Activated CD4-positive, alpha-beta memory T cell treated with anti-CD3 and anti-CD28 coated beads for 36 hours (primary cell): ENCODE data around the gene TCAIM. TPM values are rescaled to one million over a fixed set of nuclear protein-coding genes. Genes with fewer than 3 reads are reported as not detected.
"Not testable (repeated sequence)": the region's sequence is repeated elsewhere in the genome, so short reads cannot be mapped to it uniquely, and the experiment has no call there.

ENCODE experiments used
- CTCF ChIA-PET: fragments of 350-600 bp; sonication (Branson Sonifier 250); formaldehyde crosslinking; loops from one replicate; lab custom pipeline; 2021; ENCODE audit warnings: antibody characterized with exemption, inconsistent platforms; lab: Charles Lee
- POLR2A ChIA-PET: fragments of 350-600 bp; sonication (Branson Sonifier 250); formaldehyde crosslinking; loops from one replicate; lab custom pipeline; 2021; ENCODE audit warnings: antibody characterized with exemption; lab: Charles Lee
- DNase-seq: peaks from one replicate; pipeline ENCODE4 v3.0.0-alpha.2; 2020
- H3K27ac Mint-ChIP-seq: one replicate; pipeline ENCODE4 v1.8.0; 2021; ENCODE audit warnings: mixed read lengths
- H3K27me3 Mint-ChIP-seq: one replicate; pipeline ENCODE4 v1.8.0; 2021; ENCODE audit warnings: mixed read lengths
- H3K36me3 Mint-ChIP-seq: one replicate; pipeline ENCODE4 v1.8.0; 2021; ENCODE audit warnings: mixed read lengths
- H3K4me1 Mint-ChIP-seq: one replicate; pipeline ENCODE4 v1.8.0; 2021; ENCODE audit warnings: low read depth, mixed read lengths
- H3K4me3 Mint-ChIP-seq: one replicate; pipeline ENCODE4 v1.8.0; 2021; ENCODE audit warnings: mild to moderate bottlenecking, mixed read lengths
- H3K9me3 Mint-ChIP-seq: one replicate; pipeline ENCODE4 v1.8.0; 2021; ENCODE audit warnings: mixed read lengths
- intact Hi-C: fragments of 100-400 bp; cut with micrococcal nuclease; formaldehyde crosslinking; loops from one replicate; pipeline ENCODE4 v1.15.1; 2023
- total RNA-seq, 2 experiments: library from RNA; stranded (reverse); gene quantifications; one replicate each; pipeline ENCODE4 v1.2.3, GENCODE V29; 2021

The TCAIM gene
- total RNA-seq, 2 experiments from 2014 or later = 17.2 to 17.9 TPM

DNA sequence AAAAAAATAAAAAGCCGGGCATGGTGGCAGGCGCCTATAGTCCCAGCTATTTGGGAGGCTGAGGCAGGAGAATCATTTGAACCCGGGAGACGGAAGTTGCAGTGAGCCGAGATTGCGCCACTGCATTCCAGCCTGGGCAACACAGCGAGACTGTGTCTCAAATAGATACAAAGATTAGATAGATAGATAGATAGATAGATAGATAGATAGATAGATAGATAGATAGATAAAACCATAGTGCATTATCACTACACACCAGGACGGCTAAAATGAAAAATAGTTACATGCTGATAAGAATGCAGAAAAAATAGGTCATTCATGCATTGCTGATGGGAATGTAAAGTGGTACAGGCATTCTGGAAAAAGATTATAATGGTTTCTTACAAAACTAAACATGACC, 59.7 kb downstream of the TCAIM start:
- H3K36me3 Mint-ChIP-seq, H3K4me1 Mint-ChIP-seq, POLR2A ChIA-PET, H3K9me3 Mint-ChIP-seq, intact Hi-C loops, H3K4me3 Mint-ChIP-seq, CTCF ChIA-PET, H3K27ac Mint-ChIP-seq, DNase-seq, H3K27me3 Mint-ChIP-seq: not testable (repeated sequence)

DNA sequence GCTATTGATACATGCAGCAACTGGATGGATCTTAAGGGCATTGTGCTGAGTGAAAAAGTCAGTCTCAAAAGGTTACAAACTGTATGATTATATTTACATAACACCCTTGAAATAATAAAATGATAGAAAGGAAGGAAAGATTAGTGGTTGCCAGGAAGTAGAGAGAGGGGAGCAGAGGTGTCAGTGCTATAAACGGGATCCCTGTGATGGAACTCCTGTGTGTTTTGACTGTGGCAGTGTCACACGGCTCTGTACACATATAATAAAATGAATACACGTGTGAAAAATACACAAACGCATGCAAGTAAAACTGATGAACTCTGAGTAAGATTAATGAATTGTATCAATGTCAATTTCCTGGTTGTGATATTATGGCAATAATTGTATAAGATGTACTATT, 60.3 kb downstream of the TCAIM start:
- Mint-ChIP-seq H3K4me1 (no peaks in the 10 kb centered on the region), H3K4me3 (no peak overlapping the region), H3K9me3 (no peaks in the 10 kb centered on the region), H3K27ac (no peak overlapping the region), H3K27me3 (no peaks in the 10 kb centered on the region), H3K36me3 (peaks cover 7% of the 10 kb centered on the region)
- DNase-seq = no peak
- POLR2A ChIA-PET = no interaction called here
- intact Hi-C loops = no loop called here
- CTCF ChIA-PET = no interaction called here

DNA sequence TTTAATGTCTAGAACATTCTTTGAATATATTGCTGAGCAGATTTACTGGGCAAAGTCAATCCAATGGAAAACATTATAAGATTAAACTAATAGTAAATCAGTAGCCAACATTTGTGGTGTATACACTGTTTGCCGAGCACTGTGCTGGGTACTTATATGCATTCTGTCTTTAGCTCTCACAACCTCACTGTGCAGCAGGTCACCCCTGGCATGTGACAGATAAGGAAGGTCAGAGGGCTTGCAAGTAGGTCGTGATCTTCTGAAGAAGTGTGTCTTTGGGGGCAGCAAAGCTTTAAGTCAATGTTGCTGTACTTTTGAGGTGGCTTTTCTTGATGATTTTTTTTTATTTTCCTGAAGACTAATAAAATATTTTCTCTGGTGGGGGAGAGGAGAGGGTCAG, 62.2 kb downstream of the TCAIM start:
- no peak overlapping the region for H3K27ac Mint-ChIP-seq
- peaks cover 7% of the 10 kb centered on the region for H3K36me3 Mint-ChIP-seq
- no peaks in the 10 kb centered on the region for H3K9me3 Mint-ChIP-seq
- DNase-seq = no peak
- ChIA-PET POLR2A (no interaction called here), CTCF (no interaction called here)
- intact Hi-C loops = no loop called here
- H3K27me3 Mint-ChIP-seq = no peaks in the 10 kb centered on the region
- H3K4me1 Mint-ChIP-seq = no peaks in the 10 kb centered on the region
- no peak overlapping the region for H3K4me3 Mint-ChIP-seq

DNA sequence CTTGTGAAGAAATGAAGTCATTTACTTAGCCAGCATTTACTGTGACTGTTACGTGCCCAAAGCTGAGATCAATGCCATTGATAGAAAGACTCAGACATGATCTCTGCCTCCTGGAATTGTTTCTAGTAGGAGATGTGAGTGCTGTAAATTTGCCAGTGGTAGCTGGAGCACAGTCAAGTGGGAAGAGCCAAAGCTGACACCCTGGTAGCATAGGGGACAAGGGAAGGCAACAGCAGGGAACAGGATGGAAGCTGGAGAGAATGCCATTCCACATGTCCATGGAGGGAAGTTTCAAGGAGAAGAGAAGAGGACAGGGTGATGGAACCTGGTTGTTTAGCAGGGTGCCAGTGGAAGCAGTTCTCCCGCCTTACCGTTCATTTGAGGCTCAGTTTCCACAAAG, 64.0 kb downstream of the TCAIM start:
- intact Hi-C loops = no loop called here
- no peaks in the 10 kb centered on the region for H3K9me3 Mint-ChIP-seq

DNA sequence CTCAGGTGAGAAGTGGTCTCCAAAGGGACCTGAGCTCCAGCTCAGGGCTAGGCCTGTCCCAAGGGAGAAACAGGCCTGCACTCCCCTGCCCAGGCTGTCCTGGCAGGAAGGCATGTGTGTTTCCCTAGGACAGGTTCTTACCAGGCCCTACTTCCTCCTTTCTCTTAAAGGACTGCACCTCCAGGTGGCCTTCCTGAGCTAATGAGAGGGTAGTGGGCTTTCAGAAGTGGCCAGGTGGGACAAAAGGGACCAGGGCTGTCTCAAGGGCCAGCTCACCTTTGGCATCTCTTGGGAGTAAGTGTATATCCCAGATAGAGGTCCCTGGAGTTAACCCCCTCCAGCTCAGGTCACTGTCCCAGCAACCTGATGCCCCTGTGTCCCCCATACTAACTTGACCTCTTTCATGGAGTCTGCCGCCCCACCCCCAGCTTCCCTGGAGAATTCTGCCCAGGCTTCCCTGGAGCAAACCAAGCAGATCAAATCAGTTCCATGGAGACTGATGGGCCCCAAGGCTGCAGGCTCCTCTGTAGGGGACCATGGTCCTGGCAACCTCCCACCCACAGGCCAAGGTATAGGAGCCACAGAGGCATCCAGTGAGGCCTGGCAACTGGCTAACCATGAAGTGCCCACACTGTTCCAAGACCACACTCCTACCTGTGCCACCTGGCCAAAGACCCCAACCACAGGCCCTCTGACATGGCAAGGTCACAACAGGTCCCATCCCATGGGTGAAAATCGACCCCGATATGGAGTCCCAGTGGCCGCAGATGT, 71.3 kb downstream of the TCAIM start:
- ChIA-PET CTCF (no interaction called here), POLR2A (no interaction called here)
- DNase-seq = no peak
- intact Hi-C loops = no loop called here
- Mint-ChIP-seq H3K9me3 (no peaks in the 10 kb centered on the region), H3K36me3 (no peaks in the 10 kb centered on the region), H3K27me3 (no peaks in the 10 kb centered on the region), H3K27ac (no peak overlapping the region), H3K4me3 (no peak overlapping the region), H3K4me1 (no peaks in the 10 kb centered on the region)

More for the DNA sequence above, 64.0 kb downstream of the TCAIM start:
- H3K27ac Mint-ChIP-seq = no peak overlapping the region
- no peak for DNase-seq
- no peaks in the 10 kb centered on the region for H3K4me1 Mint-ChIP-seq
- H3K4me3 Mint-ChIP-seq = no peak overlapping the region
- ChIA-PET POLR2A (no interaction called here), CTCF (no interaction called here)
- peaks cover 4% of the 10 kb centered on the region for H3K36me3 Mint-ChIP-seq
- no peaks in the 10 kb centered on the region for H3K27me3 Mint-ChIP-seq

DNA sequence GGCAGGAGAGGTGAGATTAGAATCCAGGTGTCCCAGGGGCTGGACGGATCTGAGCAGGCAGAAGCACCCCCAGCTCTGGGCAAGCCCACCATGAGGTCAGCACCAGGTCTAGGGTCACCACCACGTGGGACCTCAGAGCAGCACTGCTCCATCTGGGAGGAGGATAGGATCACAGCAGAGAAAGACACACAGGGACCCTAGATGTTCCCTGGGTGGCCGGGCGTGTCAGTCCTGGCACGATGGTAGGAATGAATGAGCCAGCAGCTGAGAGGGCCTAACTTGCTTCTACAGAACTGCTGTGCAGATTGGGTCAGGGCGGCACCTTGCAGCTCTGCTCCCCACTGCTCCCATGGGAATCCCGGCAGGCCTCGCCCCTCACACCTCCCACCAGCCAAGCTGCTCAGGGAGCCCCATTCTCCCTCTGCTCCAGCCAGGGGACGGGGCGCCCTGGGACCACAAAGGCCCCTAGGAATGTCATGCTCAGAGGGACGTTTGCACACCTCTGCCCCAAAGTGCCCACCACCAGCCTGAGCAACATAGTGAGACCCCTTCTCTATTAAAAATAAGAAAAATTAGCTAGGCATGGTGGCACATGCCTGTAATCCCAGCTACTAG, 72.6 kb downstream of the TCAIM start:
- H3K4me1 Mint-ChIP-seq = no peaks in the 10 kb centered on the region
- intact Hi-C loops = no loop called here
- H3K27ac Mint-ChIP-seq = no peak overlapping the region
- no peak overlapping the region for H3K4me3 Mint-ChIP-seq
- H3K36me3 Mint-ChIP-seq = no peaks in the 10 kb centered on the region
- POLR2A ChIA-PET = no interaction called here
- CTCF ChIA-PET = no interaction called here
- no peak for DNase-seq
- no peaks in the 10 kb centered on the region for H3K9me3 Mint-ChIP-seq
- H3K27me3 Mint-ChIP-seq = no peaks in the 10 kb centered on the region

DNA sequence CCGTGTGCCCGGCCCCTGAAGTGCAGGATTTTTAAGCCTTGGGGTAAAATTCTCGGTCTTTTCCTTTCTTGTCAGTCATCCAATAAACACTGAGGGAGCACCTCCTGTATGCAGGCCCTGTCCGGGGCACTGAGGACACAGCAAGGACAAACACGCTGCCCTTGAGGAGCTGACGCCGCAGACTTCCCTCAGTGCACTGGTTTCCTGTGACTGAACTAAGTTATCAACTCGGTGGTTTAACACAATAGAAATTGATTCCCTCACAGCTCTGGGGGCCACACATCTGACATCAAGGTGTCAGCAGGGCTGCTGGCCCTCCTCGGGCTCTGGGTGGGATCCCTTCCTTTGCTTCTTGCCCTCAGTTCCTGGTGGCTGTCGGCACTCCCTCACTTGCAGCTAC, 73.8 kb downstream of the TCAIM start:
- intact Hi-C loops = no loop called here
- no peak for DNase-seq
- no peaks in the 10 kb centered on the region for H3K27me3 Mint-ChIP-seq
- no peak overlapping the region for H3K4me3 Mint-ChIP-seq
- CTCF ChIA-PET = interaction anchor here (0.8 kb wide), 1 partner anchor 88 kb away, joined by 3 read pairs; no protein-coding TSS in a partner anchor
- H3K9me3 Mint-ChIP-seq = no peaks in the 10 kb centered on the region
- H3K36me3 Mint-ChIP-seq = no peaks in the 10 kb centered on the region
- no peak overlapping the region for H3K27ac Mint-ChIP-seq
- POLR2A ChIA-PET = no interaction called here
- H3K4me1 Mint-ChIP-seq = no peaks in the 10 kb centered on the region

DNA sequence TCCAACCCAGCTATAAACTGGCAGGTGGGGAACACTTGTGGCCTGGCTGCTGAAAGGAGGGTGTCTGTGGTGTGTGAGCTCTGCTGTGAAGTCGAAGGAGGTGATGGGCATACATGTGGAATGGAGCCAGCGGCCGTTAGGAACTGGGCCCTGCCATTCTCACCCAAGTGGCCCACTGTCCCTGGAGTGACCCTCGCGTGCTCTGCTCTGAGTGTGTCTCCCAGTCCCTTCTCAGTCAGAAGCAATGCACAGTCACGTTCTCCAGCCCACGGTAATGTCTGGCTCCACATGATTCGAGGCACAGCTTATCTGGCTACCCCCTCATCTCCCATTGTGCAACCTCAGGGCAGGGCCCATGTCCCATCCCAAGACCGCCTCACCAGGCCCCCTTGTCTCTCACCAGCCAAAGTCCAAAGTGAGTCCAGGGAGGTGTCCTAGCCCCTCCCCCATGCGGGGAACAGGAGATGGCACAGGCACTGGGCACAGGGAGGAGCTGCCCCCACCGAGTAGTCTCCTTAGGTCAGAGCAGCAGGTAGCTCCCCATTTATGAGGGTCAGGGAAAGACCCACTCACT, 76.0 kb downstream of the TCAIM start:
- H3K4me1 Mint-ChIP-seq = no peaks in the 10 kb centered on the region
- no peak overlapping the region for H3K27ac Mint-ChIP-seq
- ChIA-PET POLR2A (no interaction called here), CTCF (no interaction called here)
- H3K4me3 Mint-ChIP-seq = no peak overlapping the region
- no peak for DNase-seq
- intact Hi-C loops = no loop called here
- H3K36me3 Mint-ChIP-seq = no peaks in the 10 kb centered on the region
- H3K27me3 Mint-ChIP-seq = no peaks in the 10 kb centered on the region
- no peaks in the 10 kb centered on the region for H3K9me3 Mint-ChIP-seq

DNA sequence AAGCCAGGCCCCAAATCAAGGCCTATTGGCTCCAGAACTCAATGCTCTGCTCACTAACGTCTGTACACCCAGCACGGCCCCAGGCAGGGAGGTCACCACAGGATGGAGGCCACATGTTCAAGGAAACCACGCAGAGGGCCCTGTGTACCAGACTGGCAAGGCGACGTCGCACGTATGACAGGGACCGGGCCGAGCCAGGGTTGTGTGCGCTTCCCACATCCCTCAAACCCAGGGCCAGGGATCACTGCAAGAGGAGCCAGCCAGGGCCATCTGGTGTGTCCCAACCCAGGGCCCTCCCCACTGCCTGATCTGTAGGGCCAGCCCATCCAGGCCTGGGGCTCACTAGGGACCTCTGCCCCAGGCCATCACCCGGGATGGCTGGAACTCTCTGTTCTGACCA, 76.9 kb downstream of the TCAIM start:
- POLR2A ChIA-PET = no interaction called here
- Mint-ChIP-seq H3K36me3 (no peaks in the 10 kb centered on the region), H3K4me1 (no peaks in the 10 kb centered on the region), H3K27ac (no peak overlapping the region), H3K9me3 (no peaks in the 10 kb centered on the region), H3K27me3 (no peaks in the 10 kb centered on the region), H3K4me3 (no peak overlapping the region)
- intact Hi-C loops = no loop called here
- CTCF ChIA-PET = no interaction called here
- no peak for DNase-seq

DNA sequence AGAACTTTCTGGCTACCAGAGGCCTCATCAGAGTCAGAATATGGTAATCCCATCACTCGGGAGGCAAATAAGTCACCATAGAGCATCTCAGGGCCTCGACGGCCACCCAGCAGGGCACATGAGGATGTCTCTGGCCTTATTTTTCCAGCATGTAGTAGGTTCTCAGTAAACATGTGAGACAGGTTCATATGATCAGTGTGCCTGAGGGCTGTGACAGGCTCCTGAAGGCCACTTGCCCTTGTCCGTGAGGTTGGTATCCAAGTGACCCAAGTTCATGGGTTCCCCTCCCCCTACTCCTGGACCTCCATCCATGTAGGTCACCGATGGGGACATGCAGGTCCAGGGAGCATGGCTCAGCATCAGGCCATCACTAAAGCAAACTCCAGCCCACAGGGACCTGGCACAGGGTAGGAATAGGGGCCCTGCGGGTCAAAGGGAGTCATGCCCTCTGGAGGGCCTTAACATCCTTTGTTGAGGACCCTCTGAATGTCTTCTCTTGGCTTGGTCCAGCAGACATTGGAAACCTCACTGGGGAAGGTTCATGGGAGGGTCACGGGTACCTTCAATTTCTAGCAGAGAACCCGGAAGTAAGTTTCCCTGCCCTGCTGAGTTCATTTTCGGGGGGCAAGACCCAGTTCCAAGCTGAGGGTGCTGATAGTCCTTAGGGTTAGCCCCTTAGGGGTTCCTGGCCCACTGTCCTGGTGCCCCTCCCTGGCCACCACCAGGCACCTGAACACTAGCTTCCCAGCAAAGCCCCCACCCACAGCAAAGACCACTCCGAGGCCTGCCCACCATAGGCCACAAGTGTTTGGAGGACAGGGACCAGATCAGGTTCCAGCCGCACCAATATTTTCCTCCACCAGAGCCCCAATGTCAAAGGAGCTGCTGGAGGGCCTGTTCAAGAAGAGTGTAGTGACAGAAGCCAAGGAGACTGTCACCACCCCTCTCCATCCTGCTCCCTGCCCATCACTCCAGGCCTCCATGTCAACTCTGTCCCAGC, 77.8 kb downstream of the TCAIM start:
- Mint-ChIP-seq H3K27me3 (no peaks in the 10 kb centered on the region), H3K4me3 (no peak overlapping the region), H3K4me1 (no peaks in the 10 kb centered on the region), H3K36me3 (no peaks in the 10 kb centered on the region), H3K27ac (no peak overlapping the region), H3K9me3 (no peaks in the 10 kb centered on the region)
- intact Hi-C loops = no loop called here
- no peak for DNase-seq
- ChIA-PET POLR2A (no interaction called here), CTCF (no interaction called here)

DNA sequence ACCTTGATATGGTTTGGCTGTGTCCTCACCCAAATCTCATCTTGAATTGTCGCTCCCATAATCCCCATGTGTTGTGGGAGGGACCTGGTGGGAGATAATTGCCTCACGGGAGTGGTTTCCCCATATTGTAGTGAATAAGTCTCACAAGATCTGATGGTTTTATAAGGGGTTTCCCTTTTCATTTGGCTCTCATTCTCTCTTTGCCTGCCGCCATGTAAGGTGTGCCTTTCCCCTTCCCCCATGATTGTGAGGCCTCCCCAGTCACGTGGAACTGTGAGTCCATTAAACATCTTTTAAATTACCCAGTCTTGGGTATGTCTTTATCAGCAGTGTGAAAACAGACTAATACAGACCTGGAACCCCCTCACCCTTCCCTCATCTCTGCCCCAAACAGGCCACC, 79.6 kb downstream of the TCAIM start:
- POLR2A ChIA-PET, H3K4me3 Mint-ChIP-seq, H3K27me3 Mint-ChIP-seq, H3K9me3 Mint-ChIP-seq, H3K4me1 Mint-ChIP-seq, intact Hi-C loops, H3K27ac Mint-ChIP-seq, H3K36me3 Mint-ChIP-seq, DNase-seq: not testable (repeated sequence)
- CTCF ChIA-PET = interaction anchor here (0.6 kb wide), 1 partner anchor 1051 kb away, joined by 3 read pairs; no protein-coding TSS in a partner anchor

DNA sequence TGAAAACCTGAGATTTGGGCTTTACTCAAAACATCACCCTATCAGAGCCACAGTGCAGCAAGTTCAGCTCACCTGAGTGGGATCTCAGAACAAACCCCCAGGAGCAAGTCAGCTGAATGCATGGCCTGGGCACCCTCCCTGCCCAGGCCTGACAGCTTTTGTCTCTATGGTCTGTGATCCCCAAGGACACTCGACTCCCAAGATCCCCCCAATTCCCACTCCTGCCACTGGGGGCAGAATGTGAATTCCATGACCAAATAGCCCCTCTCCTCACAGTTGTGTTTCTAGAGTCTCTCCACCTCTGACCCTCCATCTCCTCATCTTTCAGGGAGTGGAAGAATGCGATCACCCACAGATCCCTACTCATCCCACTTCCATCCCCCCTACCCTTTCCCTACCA, 80.0 kb downstream of the TCAIM start:
- Mint-ChIP-seq H3K36me3 (no peaks in the 10 kb centered on the region), H3K4me1 (no peaks in the 10 kb centered on the region), H3K9me3 (no peaks in the 10 kb centered on the region), H3K27ac (no peak overlapping the region), H3K27me3 (peaks cover 1% of the 10 kb centered on the region), H3K4me3 (no peak overlapping the region)
- no peak for DNase-seq
- ChIA-PET CTCF (interaction anchor here (0.6 kb wide), 1 partner anchor 1051 kb away, joined by 3 read pairs; no protein-coding TSS in a partner anchor), POLR2A (no interaction called here)
- intact Hi-C loops = no loop called here
